ENCODE data around the gene KIFAP3. TPM values are rescaled to one million over a fixed set of nuclear protein-coding genes. Genes with fewer than 3 reads are reported as not detected.
"Not testable (repeated sequence)": the region's sequence is repeated elsewhere in the genome, so short reads cannot be mapped to it uniquely, and the experiment has no call there.

The KIFAP3 gene
- total RNA-seq, 1 experiment from 2014 or later: 3.8 TPM

- H2BK120ac ChIP-seq (ENCODE audit: low read depth, low read length, poor library complexity, severe bottlenecking); H3K9me3 ChIP-seq (ENCODE audit: control insufficient read depth, low read depth, low read length); H3K4me2 ChIP-seq (ENCODE audit: insufficient read depth, insufficient read length, low read length); H4K8ac ChIP-seq (replicated peaks; ENCODE audit: insufficient read length, low read depth, low read length); H3K14ac ChIP-seq (ENCODE audit: insufficient read depth, low read length); H3K23me2 ChIP-seq (ENCODE audit: insufficient read length, low read depth, low read length, poor library complexity, severe bottlenecking); DNase-seq; H2BK20ac ChIP-seq (ENCODE audit: low read depth, low read length, poor library complexity, severe bottlenecking); H3K27me3 Mint-ChIP-seq (ENCODE audit: low read depth); H3K27ac Mint-ChIP-seq; H3K4me1 ChIP-seq (ENCODE audit: insufficient read depth, low read length); H3K4me3 Mint-ChIP-seq; H4K5ac ChIP-seq (ENCODE audit: insufficient read length, low read depth, low read length); H3K9ac ChIP-seq (ENCODE audit: extremely low read depth, insufficient read length, low read length); H3K18ac ChIP-seq (ENCODE audit: insufficient read length, low read depth, low read length); H3K9me3 Mint-ChIP-seq; H3K27ac ChIP-seq (ENCODE audit: insufficient read length, low read depth, low read length); H2BK5ac ChIP-seq (ENCODE audit: insufficient read length, low read length); H3K23ac ChIP-seq (ENCODE audit: insufficient read length, low read depth, low read length); H3K56ac ChIP-seq (ENCODE audit: insufficient read length, low read depth, low read length); H3K79me2 ChIP-seq (ENCODE audit: insufficient read depth, low read length); H2AK5ac ChIP-seq (ENCODE audit: insufficient read length, low read length); H3K79me1 ChIP-seq (ENCODE audit: insufficient read depth, low read depth, low read length, poor library complexity, severe bottlenecking); H2BK12ac ChIP-seq (ENCODE audit: insufficient read length, low read depth, low read length); H3K36me3 Mint-ChIP-seq (ENCODE audit: insufficient read depth in 1 of 3, low read depth in 3 of 3); H3K4me1 Mint-ChIP-seq; H4K20me1 ChIP-seq (ENCODE audit: control insufficient read depth, insufficient read depth, insufficient read length); H3K27me3 ChIP-seq (ENCODE audit: insufficient read depth, low read length); H2AFZ ChIP-seq (ENCODE audit: low read length); H3K4ac ChIP-seq (ENCODE audit: low read depth, low read length); H4K91ac ChIP-seq (ENCODE audit: insufficient read length, low read depth, low read length); H2BK15ac ChIP-seq (ENCODE audit: low read depth, low read length); H3T11ph ChIP-seq (ENCODE audit: low read length): not testable (repeated sequence)
- WGBS (ENCODE audit: extremely low coverage, insufficient read length, low lambda C conversion rate): no CpG with 5 or more reads among the region's 3 CpGs
Measured at GRCh38 chr1:170060015-170060520, 14.4 kb downstream of the KIFAP3 start.

All from H9 (cell line).